ENCODE results near the gene TMEM38B. TPM values are rescaled to one million over a fixed set of nuclear protein-coding genes. Genes with fewer than 3 reads are reported as not detected.
"Not testable (repeated sequence)": the region's sequence is repeated elsewhere in the genome, so short reads cannot be mapped to it uniquely, and the experiment has no call there.

Gene TMEM38B
- total RNA-seq, 4 donors from 2014 or later = 9.9 to 18.0 (median 12.5) TPM

- Histone ChIP-seq H3K27ac (no peak overlapping the region), H3K4me1 (no peaks in the 10 kb centered on the region), H3K36me3 (no peaks in the 10 kb centered on the region), H3K27me3 (no peaks in the 10 kb centered on the region), H3K4me3 (no peak overlapping the region), H3K9me3 (peaks cover 0 to 19% (median 0%) of the 10 kb centered on the region in 4 donors)
- TF ChIP-seq CTCF (IDR thresholded peaks at IDR 0.05) (no peak), POLR2A (IDR thresholded peaks at IDR 0.05) (no peak)
- DNase-seq = no peak
These were observed 41.0 kb downstream of the TMEM38B start for GRCh38 chr9:105735366-105735765.

- Histone ChIP-seq H3K27me3 (no peaks in the 10 kb centered on the region), H3K9me3 (peaks cover 0 to 19% (median 0%) of the 10 kb centered on the region in 4 donors), H3K4me1 (no peaks in the 10 kb centered on the region), H3K27ac (no peak overlapping the region), H3K4me3 (no peak overlapping the region), H3K36me3 (no peaks in the 10 kb centered on the region)
- no peak for DNase-seq
- no peak for TF ChIP-seq CTCF (IDR thresholded peaks at IDR 0.05)
- TF ChIP-seq POLR2A (IDR thresholded peaks at IDR 0.05) = no peak
These were observed 42.9 kb downstream of the TMEM38B start for GRCh38 chr9:105737205-105737604.

- H3K4me1 ChIP-seq = no peaks in the 10 kb centered on the region
- no peaks in the 10 kb centered on the region for H3K36me3 ChIP-seq
- DNase-seq = no peak
- no peak overlapping the region for H3K4me3 ChIP-seq
- TF ChIP-seq CTCF (IDR thresholded peaks at IDR 0.05) (no peak), POLR2A (IDR thresholded peaks at IDR 0.05) (no peak)
- no peak overlapping the region for H3K27ac ChIP-seq
- no peaks in the 10 kb centered on the region for H3K27me3 ChIP-seq
- H3K9me3 ChIP-seq = no peaks in the 10 kb centered on the region
These were observed 47.7 kb downstream of the TMEM38B start for GRCh38 chr9:105742088-105742487.

- not testable (repeated sequence) for H3K4me3 ChIP-seq, H3K27ac ChIP-seq, H3K4me1 ChIP-seq, DNase-seq, H3K27me3 ChIP-seq, H3K9me3 ChIP-seq
- H3K36me3 ChIP-seq = peaks cover 0 to 15% (median 0%) of the 10 kb centered on the region in 3 donors
These were observed 53.0 kb downstream of the TMEM38B start for GRCh38 chr9:105747325-105747724.

GRCh38 chr9:105751761-105752160 lies 57.4 kb downstream of the TMEM38B start:
- Histone ChIP-seq H3K9me3 (no peaks in the 10 kb centered on the region), H3K27me3 (no peaks in the 10 kb centered on the region), H3K36me3 (peaks cover 0 to 15% (median 0%) of the 10 kb centered on the region in 3 donors), H3K4me1 (no peaks in the 10 kb centered on the region), H3K4me3 (no peak overlapping the region), H3K27ac (no peak overlapping the region)
- no peak for DNase-seq
- TF ChIP-seq CTCF (IDR thresholded peaks at IDR 0.05) = no peak
- TF ChIP-seq POLR2A (IDR thresholded peaks at IDR 0.05) = no peak

- DNase-seq = no peak
- no peaks in the 10 kb centered on the region for H3K27me3 ChIP-seq
- H3K4me3 ChIP-seq = no peak overlapping the region
- TF ChIP-seq POLR2A (IDR thresholded peaks at IDR 0.05) (no peak), CTCF (IDR thresholded peaks at IDR 0.05) (no peak)
- H3K9me3 ChIP-seq = no peaks in the 10 kb centered on the region
- no peak overlapping the region for H3K27ac ChIP-seq
- H3K36me3 ChIP-seq = peaks cover 0 to 3% (median 0%) of the 10 kb centered on the region in 3 donors
- H3K4me1 ChIP-seq = no peaks in the 10 kb centered on the region
These were observed 63.3 kb downstream of the TMEM38B start for GRCh38 chr9:105757496-105758251.

Measured in Peyer's patch (tissue), 4 donors.